CD4-positive, alpha-beta T cell (primary cell): Measurements from ENCODE around the gene SLC41A3. TPM values are rescaled to one million over a fixed set of nuclear protein-coding genes. Genes with fewer than 3 reads are reported as not detected.
"Not testable (repeated sequence)": the region's sequence is repeated elsewhere in the genome, so short reads cannot be mapped to it uniquely, and the experiment has no call there.

Experiments used
- ATAC-seq: fragments of 200-7000 bp; cut with Tn5 transposase; one replicate; pipeline ENCODE4 v1.10.0; 2022; ENCODE audit warnings: mild to moderate bottlenecking; ENCODE audit not compliant: poor library complexity
- CTCF ChIA-PET: fragments of 350-600 bp; sonication (Branson Sonifier 250); formaldehyde crosslinking; loops from one replicate; lab custom pipeline; 2021; ENCODE audit warnings: antibody characterized with exemption, inconsistent platforms; lab: Charles Lee
- POLR2A ChIA-PET: fragments of 350-600 bp; sonication (Branson Sonifier 250); formaldehyde crosslinking; loops from one replicate; lab custom pipeline; 2021; ENCODE audit warnings: antibody characterized with exemption, inconsistent platforms; lab: Charles Lee
- DNase-seq, 14 experiments: peaks; one replicate each; pipeline ENCODE4 v3.0.0-alpha.2; 2013 to 2020; ENCODE audit warnings: mixed read lengths in 2 of 14
- H3K27ac ChIP-seq, 2 donors: one replicate each; pipeline versions ENCODE4 v1.5.1 to v1.7.0; 2013; ENCODE audit warnings: low read length in 2 of 2, low read depth in 1 of 2, mild to moderate bottlenecking in 1 of 2
- H3K27me3 ChIP-seq, 2 experiments: 1 replicate in 1 of 2; 2 replicates in 1 of 2; pipeline versions ENCODE4 v1.6.1 to v1.7.0; 2013; ENCODE audit warnings: low read length in 2 of 2, control low read depth in 1 of 2, mild to moderate bottlenecking in 1 of 2, moderate library complexity in 1 of 2; ENCODE audit not compliant: insufficient read depth in 2 of 2, control insufficient read depth in 1 of 2
- H3K36me3 ChIP-seq: one replicate; pipeline ENCODE4 v1.6.1; 2013; ENCODE audit warnings: low read length, control low read depth; ENCODE audit not compliant: insufficient read depth
- H3K4me1 ChIP-seq: one replicate; pipeline ENCODE4 v1.6.1; 2013; ENCODE audit warnings: low read length, control low read depth; ENCODE audit not compliant: insufficient read depth
- H3K4me3 ChIP-seq: one replicate; pipeline ENCODE4 v1.5.1; 2013; ENCODE audit warnings: mild to moderate bottlenecking, low read length, moderate library complexity
- H3K9me3 ChIP-seq, 2 experiments: 1 replicate in 1 of 2; 2 replicates in 1 of 2; pipeline versions ENCODE4 v1.6.1 to v1.7.0; 2013; ENCODE audit warnings: low read length in 2 of 2, mild to moderate bottlenecking in 2 of 2, control low read depth in 1 of 2, moderate library complexity in 1 of 2; ENCODE audit not compliant: control insufficient read depth in 1 of 2, insufficient read depth in 1 of 2
- H3K27ac Mint-ChIP-seq: one replicate; pipeline ENCODE4 v1.8.0; 2020; ENCODE audit warnings: mixed read lengths
- H3K27me3 Mint-ChIP-seq: one replicate; pipeline ENCODE4 v1.8.0; 2021; ENCODE audit warnings: mixed read lengths
- H3K36me3 Mint-ChIP-seq: one replicate; pipeline ENCODE4 v1.8.0; 2021; ENCODE audit warnings: low read depth, mixed read lengths
- H3K4me1 Mint-ChIP-seq: one replicate; pipeline ENCODE4 v1.8.0; 2021; ENCODE audit warnings: low read depth, mixed read lengths
- H3K4me3 Mint-ChIP-seq: one replicate; pipeline ENCODE4 v1.8.0; 2020; ENCODE audit warnings: mild to moderate bottlenecking, mixed read lengths
- H3K9me3 Mint-ChIP-seq: one replicate; pipeline ENCODE4 v1.8.0; 2020; ENCODE audit warnings: mixed read lengths
- intact Hi-C, 2 experiments: fragments of 100-400 bp; cut with DNase I in 1 of 2; cut with micrococcal nuclease in 1 of 2; formaldehyde crosslinking; loops; one replicate each; pipeline versions ENCODE4 v1.15.1 to v1.9.0; 2023 to 2025; cut with DNase I, micrococcal nuclease
- total RNA-seq, 174 experiments: library from RNA in 2 of 174; stranded (reverse) in 2 of 174; gene quantifications; one replicate each; pipeline ENCODE4 v1.2.3 and lab custom pipeline; 2021 to 2026
- TF ChIP-seq, protein P1 (sequence below): fragments of 200-600 bp; IDR thresholded peaks from one replicate; pipeline ENCODE4 v1.8.0; 2022; ENCODE audit warnings: antibody characterized with exemption, mild to moderate bottlenecking

The SLC41A3 gene
- total RNA-seq, 2 experiments from 2014 or later: 26.5 to 29.1 TPM

DNA sequence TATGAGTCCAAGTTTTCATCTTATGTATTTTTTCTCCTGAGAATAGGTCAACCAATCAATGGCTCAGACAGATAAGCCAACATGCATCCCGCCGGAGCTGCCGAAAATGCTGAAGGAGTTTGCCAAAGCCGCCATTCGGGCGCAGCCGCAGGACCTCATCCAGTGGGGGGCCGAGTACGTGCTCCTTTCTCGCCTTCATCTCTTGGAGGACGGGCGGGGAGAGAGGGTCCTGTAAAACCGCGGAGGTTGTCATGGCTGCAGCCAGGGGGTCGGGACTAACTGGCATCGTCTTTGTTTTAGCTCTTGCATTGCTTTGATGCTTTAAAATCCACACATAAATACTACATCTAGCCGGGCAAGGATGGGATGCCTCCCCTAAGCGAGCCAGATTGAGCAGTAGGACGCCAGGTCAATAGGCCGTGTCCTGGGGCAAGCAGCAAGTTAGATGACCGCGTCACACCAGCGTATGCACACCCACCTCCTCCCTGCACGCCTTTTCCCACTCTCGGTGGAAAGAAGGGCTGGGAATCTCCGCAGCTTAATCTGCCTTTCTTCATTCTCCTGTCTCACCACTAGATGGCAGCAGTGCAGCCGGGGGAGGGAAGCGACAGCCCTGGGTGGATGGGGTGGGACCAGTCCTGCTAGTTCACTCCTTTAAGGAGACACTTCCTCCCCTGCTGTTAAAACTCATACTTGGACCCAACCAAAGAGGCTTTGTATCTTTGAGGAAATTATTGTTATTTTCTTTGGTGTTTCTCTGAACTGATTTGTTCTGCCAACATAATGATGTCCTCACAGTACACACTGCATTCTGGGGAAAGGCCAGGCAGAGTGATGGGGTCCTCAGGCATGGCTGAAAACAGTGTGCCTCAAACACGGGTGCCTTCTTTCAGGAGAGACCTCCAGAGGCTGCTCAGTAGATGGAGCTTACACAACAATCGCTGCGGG, 111.7 kb downstream of the SLC41A3 start:
- TF ChIP-seq, protein P1, sequence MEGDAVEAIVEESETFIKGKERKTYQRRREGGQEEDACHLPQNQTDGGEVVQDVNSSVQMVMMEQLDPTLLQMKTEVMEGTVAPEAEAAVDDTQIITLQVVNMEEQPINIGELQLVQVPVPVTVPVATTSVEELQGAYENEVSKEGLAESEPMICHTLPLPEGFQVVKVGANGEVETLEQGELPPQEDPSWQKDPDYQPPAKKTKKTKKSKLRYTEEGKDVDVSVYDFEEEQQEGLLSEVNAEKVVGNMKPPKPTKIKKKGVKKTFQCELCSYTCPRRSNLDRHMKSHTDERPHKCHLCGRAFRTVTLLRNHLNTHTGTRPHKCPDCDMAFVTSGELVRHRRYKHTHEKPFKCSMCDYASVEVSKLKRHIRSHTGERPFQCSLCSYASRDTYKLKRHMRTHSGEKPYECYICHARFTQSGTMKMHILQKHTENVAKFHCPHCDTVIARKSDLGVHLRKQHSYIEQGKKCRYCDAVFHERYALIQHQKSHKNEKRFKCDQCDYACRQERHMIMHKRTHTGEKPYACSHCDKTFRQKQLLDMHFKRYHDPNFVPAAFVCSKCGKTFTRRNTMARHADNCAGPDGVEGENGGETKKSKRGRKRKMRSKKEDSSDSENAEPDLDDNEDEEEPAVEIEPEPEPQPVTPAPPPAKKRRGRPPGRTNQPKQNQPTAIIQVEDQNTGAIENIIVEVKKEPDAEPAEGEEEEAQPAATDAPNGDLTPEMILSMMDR: peak; percentile 72
- H3K36me3 ChIP-seq, H3K9me3 ChIP-seq, H3K36me3 Mint-ChIP-seq, H3K9me3 Mint-ChIP-seq, H3K27ac ChIP-seq, H3K27ac Mint-ChIP-seq, POLR2A ChIA-PET, H3K4me1 Mint-ChIP-seq: not testable (repeated sequence)
- intact Hi-C loops: loop anchor here in 1 of 2 experiments (5.0 kb wide), 3 partner anchors 50 to 500 kb away; partner anchors contain the start of gene SLC41A3
- CTCF ChIA-PET: interaction anchor here (1.6 kb wide), 1 partner anchor 112 kb away, joined by 4 read pairs; the partner anchor contains the start of gene SLC41A3
- Mint-ChIP-seq H3K27me3 (peaks cover 30% of the 10 kb centered on the region), H3K4me3 (peak overlapping the region; percentile 63)
- peaks cover 21 to 23% of the 10 kb centered on the region in 2 experiments for H3K27me3 ChIP-seq
- DNase-seq: peak in 8 of 14 experiments; percentile 7 to 55 (median 22)
- peak overlapping the region; percentile 6 for H3K4me3 ChIP-seq
- H3K4me1 ChIP-seq: peaks cover 10% of the 10 kb centered on the region
- peak; percentile 76 for ATAC-seq

DNA sequence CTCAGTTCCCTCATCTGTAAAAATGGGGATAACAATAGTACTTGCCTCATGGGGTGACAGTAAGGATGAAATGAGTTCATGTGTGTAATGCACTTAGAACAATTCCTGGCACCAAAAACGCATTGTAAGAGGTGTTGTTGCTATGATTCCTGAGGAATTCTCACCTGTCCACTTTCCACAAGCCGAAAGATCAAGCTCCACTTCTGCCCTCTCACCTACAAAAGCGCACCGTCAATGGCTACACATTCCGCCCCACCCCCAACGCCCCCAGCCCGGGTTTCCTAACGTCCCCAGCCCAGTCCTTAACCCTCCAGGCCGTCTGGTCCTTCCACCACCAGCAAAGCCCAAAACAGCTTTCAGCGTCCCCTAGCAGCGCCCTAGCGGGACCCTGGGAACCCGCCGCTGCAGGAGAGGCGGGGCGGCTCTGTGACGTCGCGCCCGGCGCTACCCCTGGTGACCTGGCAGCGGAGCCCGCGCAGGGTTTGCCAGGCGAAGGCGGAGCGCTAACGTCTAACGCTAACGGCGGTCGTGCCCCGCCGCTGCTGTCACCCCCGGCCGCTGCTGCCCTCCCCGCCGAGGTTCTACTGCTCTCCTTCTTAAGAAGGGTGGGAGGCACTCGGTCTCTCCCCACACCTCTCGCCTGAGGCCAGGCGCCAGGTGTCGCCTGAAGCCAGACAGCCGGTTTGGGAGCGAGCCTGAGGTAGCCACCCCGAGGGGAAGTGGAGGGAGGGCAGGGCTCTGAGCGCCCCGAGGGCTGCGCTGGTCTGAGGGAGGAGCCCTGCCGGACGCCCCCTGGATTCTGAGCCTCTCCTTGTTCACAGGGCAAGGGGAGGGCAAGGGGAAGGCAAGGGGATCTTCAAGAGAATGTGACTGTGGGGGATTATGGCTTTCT, 115.0 kb downstream of the SLC41A3 start, which contains the start of gene ROPN1B:
Gene ROPN1B, plus strand, starts transcription at position 478 of the 892 bp plus-strand sequence. CDS start 2,877 bp downstream, outside the sequence.
- Mint-ChIP-seq H3K4me3 (peak within 1 kb of the TSS; percentile 55), H3K27me3 (peaks cover 30% of the 10 kb centered on the region)
- intact Hi-C loops, H3K36me3 ChIP-seq, H3K4me3 ChIP-seq, H3K36me3 Mint-ChIP-seq, H3K9me3 Mint-ChIP-seq, CTCF ChIA-PET, POLR2A ChIA-PET, H3K27ac ChIP-seq, H3K4me1 Mint-ChIP-seq, H3K27ac Mint-ChIP-seq, H3K9me3 ChIP-seq, DNase-seq: not testable (repeated sequence)
- peak; percentile 83 for ATAC-seq
- H3K4me1 ChIP-seq: peaks cover 10% of the 10 kb centered on the region
- peaks cover 24 to 35% of the 10 kb centered on the region in 2 experiments for H3K27me3 ChIP-seq

DNA sequence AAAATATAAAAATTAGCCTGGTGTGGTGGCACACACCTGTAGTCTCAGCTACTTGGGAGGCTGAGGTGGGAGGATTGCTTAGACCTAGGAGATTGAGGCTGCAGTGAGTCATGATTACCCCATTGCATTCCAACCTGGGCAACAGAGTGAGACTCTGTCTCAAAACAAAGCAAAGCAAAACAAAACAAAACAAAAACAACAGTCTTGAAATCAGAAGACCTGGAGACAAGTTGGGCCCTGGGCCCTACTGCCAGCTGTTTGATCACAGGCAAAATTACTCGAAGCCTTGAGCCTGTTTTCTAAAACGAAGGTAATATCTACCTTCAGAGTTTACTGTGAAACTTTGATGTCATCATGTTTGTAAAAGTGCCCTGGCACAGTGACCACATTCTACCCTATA, 115.8 kb downstream of the SLC41A3 start:
- CTCF ChIA-PET, ATAC-seq, H3K9me3 ChIP-seq, H3K36me3 ChIP-seq, H3K36me3 Mint-ChIP-seq, H3K27ac Mint-ChIP-seq, DNase-seq, H3K4me3 ChIP-seq, H3K9me3 Mint-ChIP-seq, POLR2A ChIA-PET, intact Hi-C loops, H3K27ac ChIP-seq, H3K4me1 Mint-ChIP-seq: not testable (repeated sequence)
- peaks cover 27 to 35% of the 10 kb centered on the region in 2 experiments for H3K27me3 ChIP-seq
- peak overlapping the region; percentile 30 for H3K4me3 Mint-ChIP-seq
- peaks cover 30% of the 10 kb centered on the region for H3K27me3 Mint-ChIP-seq
- H3K4me1 ChIP-seq: peaks cover 10% of the 10 kb centered on the region
